ENCODE measurements around the gene PEAK1. TPM values are rescaled to one million over a fixed set of nuclear protein-coding genes. Genes with fewer than 3 reads are reported as not detected.

Gene PEAK1
- total and polyA plus RNA-seq, 10 of the 15 experiments (the other 5 are each of a cell fraction or from before 2014, with no cell fraction given), result 0.62 to 24.2 (median 11.2) TPM

DNA sequence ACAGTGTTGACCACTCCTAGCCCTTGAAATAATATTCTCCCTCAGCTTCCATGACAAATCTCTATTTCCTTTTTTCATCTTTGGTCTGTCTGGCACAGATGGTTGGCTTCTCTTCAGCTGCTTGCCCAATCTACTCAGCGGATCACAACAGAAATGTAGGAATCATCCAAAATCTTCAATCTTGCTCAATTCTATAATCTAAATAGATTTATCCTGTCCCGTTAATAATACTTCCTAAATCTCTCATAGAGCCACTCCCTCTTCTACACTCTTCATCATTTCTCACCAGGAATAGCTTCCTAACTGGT, 3.8 kb downstream of the PEAK1 start (continued):
- TF ChIP-seq EP300 (IDR thresholded peaks at IDR 0.05; ENCODE audit: borderline replicate concordance in 1 of 2, control insufficient read depth in 1 of 2, low read depth in 2 of 2, low read length in 2 of 2) (no peak), IKZF1 (conservative IDR thresholded peaks at IDR 0.05) (no peak), SUZ12 (IDR thresholded peaks at IDR 0.05; ENCODE audit: unreplicated experiment) (no peak), FOXM1 (IDR thresholded peaks at IDR 0.05; ENCODE audit: low read depth, low read length) (no peak), SMAD1 (IDR thresholded peaks at IDR 0.05; ENCODE audit: low read depth, partially characterized antibody) (no peak)
- TF ChIP-seq, protein P1, sequence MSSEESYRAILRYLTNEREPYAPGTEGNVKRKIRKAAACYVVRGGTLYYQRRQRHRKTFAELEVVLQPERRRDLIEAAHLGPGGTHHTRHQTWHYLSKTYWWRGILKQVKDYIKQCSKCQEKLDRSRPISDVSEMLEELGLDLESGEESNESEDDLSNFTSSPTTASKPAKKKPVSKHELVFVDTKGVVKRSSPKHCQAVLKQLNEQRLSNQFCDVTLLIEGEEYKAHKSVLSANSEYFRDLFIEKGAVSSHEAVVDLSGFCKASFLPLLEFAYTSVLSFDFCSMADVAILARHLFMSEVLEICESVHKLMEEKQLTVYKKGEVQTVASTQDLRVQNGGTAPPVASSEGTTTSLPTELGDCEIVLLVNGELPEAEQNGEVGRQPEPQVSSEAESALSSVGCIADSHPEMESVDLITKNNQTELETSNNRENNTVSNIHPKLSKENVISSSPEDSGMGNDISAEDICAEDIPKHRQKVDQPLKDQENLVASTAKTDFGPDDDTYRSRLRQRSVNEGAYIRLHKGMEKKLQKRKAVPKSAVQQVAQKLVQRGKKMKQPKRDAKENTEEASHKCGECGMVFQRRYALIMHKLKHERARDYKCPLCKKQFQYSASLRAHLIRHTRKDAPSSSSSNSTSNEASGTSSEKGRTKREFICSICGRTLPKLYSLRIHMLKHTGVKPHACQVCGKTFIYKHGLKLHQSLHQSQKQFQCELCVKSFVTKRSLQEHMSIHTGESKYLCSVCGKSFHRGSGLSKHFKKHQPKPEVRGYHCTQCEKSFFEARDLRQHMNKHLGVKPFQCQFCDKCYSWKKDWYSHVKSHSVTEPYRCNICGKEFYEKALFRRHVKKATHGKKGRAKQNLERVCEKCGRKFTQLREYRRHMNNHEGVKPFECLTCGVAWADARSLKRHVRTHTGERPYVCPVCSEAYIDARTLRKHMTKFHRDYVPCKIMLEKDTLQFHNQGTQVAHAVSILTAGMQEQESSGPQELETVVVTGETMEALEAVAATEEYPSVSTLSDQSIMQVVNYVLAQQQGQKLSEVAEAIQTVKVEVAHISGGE (CRISPR knock-in tag; IDR thresholded peaks at IDR 0.05), result no peak
- TF ChIP-seq, protein P2, sequence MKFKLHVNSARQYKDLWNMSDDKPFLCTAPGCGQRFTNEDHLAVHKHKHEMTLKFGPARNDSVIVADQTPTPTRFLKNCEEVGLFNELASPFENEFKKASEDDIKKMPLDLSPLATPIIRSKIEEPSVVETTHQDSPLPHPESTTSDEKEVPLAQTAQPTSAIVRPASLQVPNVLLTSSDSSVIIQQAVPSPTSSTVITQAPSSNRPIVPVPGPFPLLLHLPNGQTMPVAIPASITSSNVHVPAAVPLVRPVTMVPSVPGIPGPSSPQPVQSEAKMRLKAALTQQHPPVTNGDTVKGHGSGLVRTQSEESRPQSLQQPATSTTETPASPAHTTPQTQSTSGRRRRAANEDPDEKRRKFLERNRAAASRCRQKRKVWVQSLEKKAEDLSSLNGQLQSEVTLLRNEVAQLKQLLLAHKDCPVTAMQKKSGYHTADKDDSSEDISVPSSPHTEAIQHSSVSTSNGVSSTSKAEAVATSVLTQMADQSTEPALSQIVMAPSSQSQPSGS (IDR thresholded peaks at IDR 0.05; ENCODE audit: low read length), result no peak

Data from GM12878 (cell line).